HL-60 (cell line): Measurements from ENCODE around the gene PLEKHG5.

ENCODE experiments used
- CTCF ChIP-seq: IDR thresholded peaks from one replicate; pipeline ENCODE4 v1.5.1; 2011; ENCODE audit warnings: low read length, control low read depth, inconsistent platforms; ENCODE audit not compliant: insufficient read depth
- GABPA ChIP-seq: IDR thresholded peaks from 2 replicates; pipeline ENCODE4 v1.6.1; 2012; ENCODE audit warnings: low read depth
- POLR2AphosphoS5 ChIP-seq: IDR thresholded peaks from 2 replicates; pipeline ENCODE4 v1.6.1; 2012; ENCODE audit warnings: low read depth
- REST ChIP-seq: IDR thresholded peaks from 2 replicates; pipeline ENCODE4 v1.6.1; 2012; ENCODE audit warnings: low read depth; ENCODE audit not compliant: insufficient replicate concordance

GRCh38 chr1:6490181-6491080 is 1.0 kb downstream of the PLEKHG5 start:
- TF ChIP-seq CTCF (no peak), POLR2AphosphoS5 (no peak), REST (no peak), GABPA (no peak)
